Mesodermal cell (in vitro differentiated cells): ENCODE data around the gene MTOR.

ENCODE experiments used
- H3K27ac ChIP-seq: 2 replicates; pipeline ENCODE4 v1.7.0; 2013; ENCODE audit warnings: mild to moderate bottlenecking, low read depth, low read length, moderate library complexity; ENCODE audit not compliant: severe bottlenecking
- H3K36me3 ChIP-seq: 2 replicates; pipeline ENCODE4 v1.7.1; 2013; ENCODE audit warnings: mild to moderate bottlenecking, low read length, moderate library complexity; ENCODE audit not compliant: control insufficient read depth, insufficient read depth
- H3K4me1 ChIP-seq: one replicate; pipeline ENCODE4 v1.7.1; 2013; ENCODE audit warnings: mild to moderate bottlenecking, low read length; ENCODE audit not compliant: insufficient read depth, control insufficient read depth, poor library complexity, severe bottlenecking
- H3K4me3 ChIP-seq: 2 replicates; pipeline ENCODE4 v1.7.0; 2013; ENCODE audit warnings: low read length, control low read depth, mild to moderate bottlenecking; ENCODE audit not compliant: insufficient read depth, poor library complexity, severe bottlenecking; ENCODE audit errors: extremely low read depth
- H3K9me3 ChIP-seq: 2 replicates; pipeline ENCODE4 v1.7.1; 2013; ENCODE audit warnings: mild to moderate bottlenecking, low read length, moderate library complexity; ENCODE audit not compliant: control insufficient read depth
- WGBS, 2 experiments: methylation state at CpG; one replicate each; pipeline ENCODE4 v1.1.5; 2013; ENCODE audit warnings: missing lambda C conversion rate in 2 of 2; ENCODE audit not compliant: insufficient coverage in 2 of 2; 5-methylcytosine and 5-hydroxymethylcytosine counted together

The MTOR gene

GRCh38 chr1:11061652-11062365 lies 200.5 kb downstream of the MTOR start:
- Histone ChIP-seq H3K27ac (no peak overlapping the region), H3K4me3 (no peak overlapping the region), H3K36me3 (peaks cover 53% of the 10 kb centered on the region), H3K9me3 (no peaks in the 10 kb centered on the region), H3K4me1 (peaks cover 14% of the 10 kb centered on the region)
- 94 to 98% methylated on average over 4 of the region's 5 CpGs for WGBS, 2 experiments

- Histone ChIP-seq H3K9me3 (no peaks in the 10 kb centered on the region), H3K36me3 (peaks cover 48% of the 10 kb centered on the region), H3K27ac (peak within 1 kb of the TSS; percentile 77), H3K4me3 (peak within 1 kb of the TSS; percentile 79), H3K4me1 (peaks cover 14% of the 10 kb centered on the region)
- WGBS, 2 experiments = 0 to 2% methylated on average over 57 to 73 of the region's 83 CpGs
These were observed 202.2 kb downstream of the MTOR start, which contains the start of gene SRM for GRCh38 chr1:11059968-11060830. SRM (minus strand) TSS chr1:11060018; CDS start chr1:11059943, 75 bp downstream.

- Histone ChIP-seq H3K9me3 (no peaks in the 10 kb centered on the region), H3K27ac (no peak overlapping the region), H3K36me3 (peaks cover 50% of the 10 kb centered on the region), H3K4me1 (peaks cover 14% of the 10 kb centered on the region), H3K4me3 (peak overlapping the region; percentile 79)
- WGBS, 2 experiments = 0 to 2% methylated on average over 44 to 45 of the region's 72 CpGs
These were observed 203.0 kb downstream of the MTOR start for GRCh38 chr1:11059155-11059967.

- WGBS, 2 experiments = 37 to 47% methylated on average over 18 to 21 of the region's 28 CpGs
- H3K4me1 ChIP-seq = peaks cover 14% of the 10 kb centered on the region
- H3K4me3 ChIP-seq = peak overlapping the region; percentile 79
- no peaks in the 10 kb centered on the region for H3K9me3 ChIP-seq
- H3K36me3 ChIP-seq = peaks cover 51% of the 10 kb centered on the region
- H3K27ac ChIP-seq = no peak overlapping the region
These were observed 203.7 kb downstream of the MTOR start for GRCh38 chr1:11058595-11059154.

GRCh38 chr1:11058026-11058425 lies 204.3 kb downstream of the MTOR start:
- no peak overlapping the region for H3K4me3 ChIP-seq
- peaks cover 45% of the 10 kb centered on the region for H3K36me3 ChIP-seq
- H3K9me3 ChIP-seq = no peaks in the 10 kb centered on the region
- H3K4me1 ChIP-seq = peaks cover 14% of the 10 kb centered on the region
- WGBS, 2 experiments = 97 to 98% methylated on average over 13 to 14 of the region's 14 CpGs
- no peak overlapping the region for H3K27ac ChIP-seq

GRCh38 chr1:11057477-11057876 lies 204.9 kb downstream of the MTOR start:
- H3K4me1 ChIP-seq = peaks cover 14% of the 10 kb centered on the region
- 87 to 90% methylated on average over 6 to 7 of the region's 8 CpGs for WGBS, 2 experiments

More at GRCh38 chr1:11057477-11057876, 204.9 kb downstream of the MTOR start:
- Histone ChIP-seq H3K27ac (no peak overlapping the region), H3K36me3 (peaks cover 42% of the 10 kb centered on the region), H3K9me3 (no peaks in the 10 kb centered on the region), H3K4me3 (no peak overlapping the region)
